Activated naive CD8-positive, alpha-beta T cell treated with anti-CD3 and anti-CD28 coated beads, Interleukin-2, amount 50 U/mL, for 16 hours (primary cell): ENCODE measurements around the gene CERT1.
"Not testable (repeated sequence)": the region's sequence is repeated elsewhere in the genome, so short reads cannot be mapped to it uniquely, and the experiment has no call there.

Source experiments
- DNase-seq: peaks from one replicate; pipeline ENCODE4 v3.0.0-alpha.2; 2020; ENCODE audit warnings: low read depth, low spot score

Gene CERT1, protein sequence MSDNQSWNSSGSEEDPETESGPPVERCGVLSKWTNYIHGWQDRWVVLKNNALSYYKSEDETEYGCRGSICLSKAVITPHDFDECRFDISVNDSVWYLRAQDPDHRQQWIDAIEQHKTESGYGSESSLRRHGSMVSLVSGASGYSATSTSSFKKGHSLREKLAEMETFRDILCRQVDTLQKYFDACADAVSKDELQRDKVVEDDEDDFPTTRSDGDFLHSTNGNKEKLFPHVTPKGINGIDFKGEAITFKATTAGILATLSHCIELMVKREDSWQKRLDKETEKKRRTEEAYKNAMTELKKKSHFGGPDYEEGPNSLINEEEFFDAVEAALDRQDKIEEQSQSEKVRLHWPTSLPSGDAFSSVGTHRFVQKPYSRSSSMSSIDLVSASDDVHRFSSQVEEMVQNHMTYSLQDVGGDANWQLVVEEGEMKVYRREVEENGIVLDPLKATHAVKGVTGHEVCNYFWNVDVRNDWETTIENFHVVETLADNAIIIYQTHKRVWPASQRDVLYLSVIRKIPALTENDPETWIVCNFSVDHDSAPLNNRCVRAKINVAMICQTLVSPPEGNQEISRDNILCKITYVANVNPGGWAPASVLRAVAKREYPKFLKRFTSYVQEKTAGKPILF

GRCh38 chr5:75511435-75512382, at the start of gene CERT1, which contains the start of gene POLK:
TSS of gene CERT1 (minus strand) at chr5:75511629. CDS start at chr5:75511207, 422 bp downstream.
TSS of gene POLK (plus strand) at chr5:75511891.
- DNase-seq, result peak; percentile 92

DNA sequence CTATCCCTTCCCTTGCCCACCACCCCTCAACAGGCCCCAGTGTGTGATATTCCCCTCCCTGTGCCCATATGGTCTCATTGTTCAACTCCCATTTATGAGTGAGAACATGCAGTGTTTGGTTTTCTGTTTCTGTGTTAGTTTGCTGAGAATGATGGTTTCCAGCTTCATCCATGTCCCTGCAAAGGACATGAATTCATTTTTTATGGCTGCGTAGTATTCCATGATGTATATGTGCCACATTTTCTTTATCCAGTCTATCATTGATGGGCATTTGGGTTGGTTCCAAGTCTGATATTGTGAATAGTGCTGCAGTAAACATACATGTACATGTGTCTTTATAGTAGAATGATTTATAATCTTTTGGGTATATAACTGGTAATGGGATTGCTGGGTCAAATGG, 49.2 kb upstream of the CERT1 start:
- DNase-seq, result not testable (repeated sequence)

DNA sequence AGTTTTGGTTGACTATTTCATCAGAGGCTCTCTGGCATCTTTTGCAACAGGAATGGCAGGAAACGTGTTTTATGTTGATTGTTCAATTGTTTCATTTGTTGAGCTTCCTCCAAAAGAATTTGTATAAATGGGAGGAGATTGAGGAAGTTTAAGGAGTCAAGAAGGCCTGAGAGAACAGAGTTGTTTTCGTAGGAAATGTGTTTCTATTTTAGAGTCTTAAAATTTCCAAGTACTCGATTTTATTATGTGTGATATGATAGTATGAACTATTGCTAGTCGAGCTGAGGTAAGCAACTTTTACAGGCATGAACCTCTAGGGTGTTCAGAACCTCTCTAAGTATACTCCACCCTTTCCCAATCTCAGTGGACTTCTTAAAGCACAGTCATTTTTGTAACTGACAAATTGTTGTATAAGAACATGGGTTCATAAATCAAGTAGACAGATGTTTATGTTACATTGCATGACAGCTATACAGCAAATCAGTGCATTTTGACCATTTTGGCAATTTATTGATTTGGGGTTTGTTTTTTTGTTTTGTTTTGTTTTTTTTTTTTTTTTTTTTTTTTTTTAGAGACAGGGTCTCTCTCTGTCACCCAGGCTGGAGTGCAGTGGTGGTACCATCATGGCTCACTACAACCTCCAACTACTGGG, 47.7 kb upstream of the CERT1 start:
- DNase-seq, result no peak

DNA sequence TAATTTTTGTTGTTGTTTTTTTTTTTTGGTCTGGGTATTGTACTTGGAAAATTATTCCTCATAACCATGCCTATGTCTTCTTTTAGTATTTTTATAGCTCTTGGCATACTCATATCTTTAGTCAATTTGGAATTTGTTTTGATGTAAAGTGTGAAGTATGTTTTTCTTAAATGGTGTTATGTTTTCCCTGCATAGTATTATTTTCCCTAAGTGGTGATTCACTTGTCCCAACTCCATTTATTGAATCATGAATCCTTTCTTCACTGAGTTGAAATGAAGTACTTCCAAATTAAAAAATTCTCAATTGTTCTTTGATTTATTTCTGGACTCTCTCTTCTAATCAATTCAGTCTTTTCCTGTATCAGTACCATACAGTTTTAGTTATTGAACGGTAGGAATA, 46.8 kb upstream of the CERT1 start:
- DNase-seq, result no peak

DNA sequence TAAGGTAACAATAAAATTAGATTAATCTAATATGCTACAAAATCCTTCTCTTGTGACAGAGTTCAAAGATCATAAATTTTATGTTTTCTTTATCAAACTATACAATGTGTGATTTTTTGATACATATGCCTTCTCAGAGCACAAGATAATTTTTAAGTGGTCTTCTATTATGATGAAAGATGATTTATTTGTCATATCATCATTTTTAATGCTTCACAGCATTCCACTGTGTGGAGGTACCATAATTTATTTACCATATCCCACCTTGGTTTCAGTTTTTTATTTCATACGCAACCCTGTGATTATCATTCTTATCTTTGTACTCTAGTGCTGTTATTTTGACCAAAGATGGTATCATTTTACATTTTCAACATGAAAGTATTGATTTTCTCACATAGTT, 41.9 kb upstream of the CERT1 start:
- DNase-seq, result no peak

- no peak for DNase-seq
Measured at GRCh38 chr5:75552764-75553163, 41.3 kb upstream of the CERT1 start.

DNA sequence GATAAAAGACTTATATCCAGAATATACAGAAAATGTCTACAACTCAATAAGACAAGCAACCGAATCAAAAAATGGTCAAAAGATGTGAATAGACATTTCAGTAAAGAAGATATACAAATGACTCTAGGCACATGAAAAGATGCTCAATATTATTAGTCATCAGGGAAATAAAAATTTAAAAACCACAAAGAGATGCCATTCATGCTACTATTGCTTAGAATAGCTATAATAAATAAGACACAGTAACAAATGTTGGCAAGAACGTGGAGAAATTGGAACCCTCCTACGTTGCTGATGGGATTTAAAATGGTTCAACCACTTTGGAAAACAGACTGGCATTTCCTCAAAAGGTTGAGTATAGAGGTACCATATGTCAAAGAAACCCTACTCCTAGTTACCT, 40.0 kb upstream of the CERT1 start:
- no peak for DNase-seq

GRCh38 chr5:75550597-75550996, 39.2 kb upstream of the CERT1 start:
- DNase-seq, result no peak

GRCh38 chr5:75547812-75548211, 36.4 kb upstream of the CERT1 start:
- DNase-seq, result no peak

GRCh38 chr5:75546830-75547229, 35.4 kb upstream of the CERT1 start:
- no peak for DNase-seq

DNA sequence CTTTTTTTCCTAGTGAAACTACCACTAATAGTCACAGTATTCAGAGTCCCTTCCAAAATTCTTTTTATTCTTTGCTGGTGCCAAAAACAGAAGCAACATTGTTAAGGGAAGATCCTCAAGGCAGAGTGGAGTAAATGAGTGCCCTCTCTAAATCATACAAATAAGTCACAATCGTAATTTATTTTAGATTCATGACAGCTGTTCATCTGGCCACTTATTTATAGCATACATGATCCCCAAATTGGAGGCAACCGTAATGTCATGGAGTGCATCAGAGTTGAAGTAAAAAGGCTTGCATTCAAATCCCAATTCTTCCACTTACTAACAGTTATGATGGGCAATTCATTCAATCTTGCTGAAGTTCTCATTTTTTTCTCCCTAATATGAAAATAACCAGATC, 33.7 kb upstream of the CERT1 start:
- no peak for DNase-seq

- no peak for DNase-seq
Measured at GRCh38 chr5:75538211-75538610, 26.8 kb upstream of the CERT1 start.

GRCh38 chr5:75536694-75537360, 25.4 kb upstream of the CERT1 start:
- no peak for DNase-seq

- DNase-seq, result no peak
Measured at GRCh38 chr5:75536147-75536546, 24.7 kb upstream of the CERT1 start.

GRCh38 chr5:75534734-75535133, 23.3 kb upstream of the CERT1 start:
- DNase-seq, result no peak

DNA sequence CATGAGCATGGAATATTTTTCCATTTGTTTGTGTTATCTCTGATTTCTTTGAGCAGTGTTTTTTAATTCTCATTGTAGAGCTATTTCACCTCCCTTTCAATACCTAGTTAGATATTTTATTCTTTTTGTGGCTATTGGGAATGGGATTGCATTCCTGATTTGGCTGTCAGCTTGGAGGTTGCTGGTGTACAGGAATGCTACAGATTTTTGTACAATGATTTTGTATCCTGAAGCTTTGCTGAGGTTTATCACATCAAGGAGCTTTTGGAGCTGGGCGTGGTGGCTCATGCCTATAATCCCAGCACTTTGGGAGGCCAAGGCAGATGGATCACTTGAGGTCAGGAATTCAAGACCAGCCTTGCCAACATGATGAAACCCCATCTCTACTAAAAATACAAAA, 22.3 kb upstream of the CERT1 start:
- not testable (repeated sequence) for DNase-seq

DNA sequence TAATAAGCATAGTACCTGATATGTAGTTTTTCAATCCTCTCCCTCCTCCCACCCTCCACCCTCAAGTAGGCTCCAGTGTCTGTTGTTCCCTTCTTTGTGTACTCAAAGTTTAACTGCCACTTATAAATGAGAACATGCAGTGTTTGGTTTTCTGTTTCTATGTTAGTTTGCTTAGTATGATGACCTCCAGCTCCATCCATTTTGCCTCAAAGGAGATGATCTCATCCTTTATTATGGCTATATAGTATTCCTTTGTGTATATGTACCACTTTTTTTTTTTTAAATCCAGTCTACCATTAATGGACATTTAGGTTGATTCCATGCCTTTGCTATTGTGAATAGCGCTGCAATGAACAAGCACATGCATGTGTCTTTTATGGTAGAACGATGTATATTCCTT, 20.8 kb upstream of the CERT1 start:
- DNase-seq, result no peak

GRCh38 chr5:75529185-75529584, 17.8 kb upstream of the CERT1 start:
- no peak for DNase-seq

- no peak for DNase-seq
Measured at GRCh38 chr5:75526070-75526469, 14.6 kb upstream of the CERT1 start.

- no peak for DNase-seq
Measured at GRCh38 chr5:75525344-75525743, 13.9 kb upstream of the CERT1 start.

- no peak for DNase-seq
Measured at GRCh38 chr5:75524591-75524990, 13.2 kb upstream of the CERT1 start.
